Stimulated activated CD4-positive, alpha-beta T cell treated with anti-CD3 and anti-CD28 coated beads, Interleukin-1b, Interleukin-23, amount 100 ng/mL, for 24 hours (primary cell): ENCODE measurements around the gene GALNT12.
A peak's percentile ranks its signal among the peaks of the same experiment; 100 is the strongest.

Experiments used
- DNase-seq, 4 experiments: peaks; one replicate each; pipeline ENCODE4 v3.0.0-alpha.2; 2020; ENCODE audit warnings: low read depth in 4 of 4, low spot score in 1 of 4

The GALNT12 gene

GRCh38 chr9:98807070-98807813, at the start of gene GALNT12:
Gene GALNT12, plus strand, starts transcription at chr9:98807670. Its CDS starts 29 bp downstream, at chr9:98807699.
- DNase-seq = peak in 1 of 4 experiments; percentile 45

GRCh38 chr9:98760231-98760630, 47.2 kb upstream of the GALNT12 start:
- DNase-seq = no peak

- DNase-seq = no peak
Observed at GRCh38 chr9:98763986-98764745, 43.3 kb upstream of the GALNT12 start.

- no peak for DNase-seq
Observed at GRCh38 chr9:98765256-98765655, 42.2 kb upstream of the GALNT12 start.

GRCh38 chr9:98766586-98766985, 40.9 kb upstream of the GALNT12 start:
- no peak for DNase-seq

GRCh38 chr9:98767196-98767595, 40.3 kb upstream of the GALNT12 start:
- DNase-seq = no peak

GRCh38 chr9:98767915-98768314, 39.6 kb upstream of the GALNT12 start:
- no peak for DNase-seq

GRCh38 chr9:98768344-98768743, 39.1 kb upstream of the GALNT12 start:
- no peak for DNase-seq

- DNase-seq = no peak
Observed at GRCh38 chr9:98770717-98771116, 36.8 kb upstream of the GALNT12 start.

- DNase-seq = no peak
Observed at GRCh38 chr9:98771209-98771874, 36.1 kb upstream of the GALNT12 start.

- no peak for DNase-seq
Observed at GRCh38 chr9:98772364-98773155, 34.9 kb upstream of the GALNT12 start.

GRCh38 chr9:98773721-98774120, 33.7 kb upstream of the GALNT12 start:
- DNase-seq = no peak

GRCh38 chr9:98774746-98775145, 32.7 kb upstream of the GALNT12 start:
- DNase-seq = no peak

GRCh38 chr9:98775831-98776441, 31.5 kb upstream of the GALNT12 start:
- no peak for DNase-seq

- no peak for DNase-seq
Observed at GRCh38 chr9:98777618-98778017, 29.9 kb upstream of the GALNT12 start.

GRCh38 chr9:98778251-98778650, 29.2 kb upstream of the GALNT12 start:
- no peak for DNase-seq

- no peak for DNase-seq
Observed at GRCh38 chr9:98778711-98779530, 28.5 kb upstream of the GALNT12 start.

GRCh38 chr9:98780059-98780749, 27.3 kb upstream of the GALNT12 start:
- DNase-seq = no peak
